SK-N-MC (cell line): ENCODE measurements around the gene SLC5A2.

Experiments
- EZH2 ChIP-seq: fragments of 200-600 bp; sonication (generic); IDR thresholded peaks from one replicate; pipeline ENCODE4 v1.6.1; 2017; ENCODE audit warnings: antibody characterized with exemption
- FOXP2 ChIP-seq: optimal IDR thresholded peaks from 2 replicates; pipeline ENCODE3; 2011; ENCODE audit warnings: mild to moderate bottlenecking, moderate library complexity; ENCODE audit not compliant: insufficient read depth; ENCODE audit errors: extremely low read length, control extremely low read depth
- POLR2AphosphoS5 ChIP-seq: IDR thresholded peaks from 2 replicates; pipeline ENCODE4 v1.6.1; 2012; ENCODE audit warnings: mild to moderate bottlenecking, low read depth, low read length, borderline replicate concordance

DNA sequence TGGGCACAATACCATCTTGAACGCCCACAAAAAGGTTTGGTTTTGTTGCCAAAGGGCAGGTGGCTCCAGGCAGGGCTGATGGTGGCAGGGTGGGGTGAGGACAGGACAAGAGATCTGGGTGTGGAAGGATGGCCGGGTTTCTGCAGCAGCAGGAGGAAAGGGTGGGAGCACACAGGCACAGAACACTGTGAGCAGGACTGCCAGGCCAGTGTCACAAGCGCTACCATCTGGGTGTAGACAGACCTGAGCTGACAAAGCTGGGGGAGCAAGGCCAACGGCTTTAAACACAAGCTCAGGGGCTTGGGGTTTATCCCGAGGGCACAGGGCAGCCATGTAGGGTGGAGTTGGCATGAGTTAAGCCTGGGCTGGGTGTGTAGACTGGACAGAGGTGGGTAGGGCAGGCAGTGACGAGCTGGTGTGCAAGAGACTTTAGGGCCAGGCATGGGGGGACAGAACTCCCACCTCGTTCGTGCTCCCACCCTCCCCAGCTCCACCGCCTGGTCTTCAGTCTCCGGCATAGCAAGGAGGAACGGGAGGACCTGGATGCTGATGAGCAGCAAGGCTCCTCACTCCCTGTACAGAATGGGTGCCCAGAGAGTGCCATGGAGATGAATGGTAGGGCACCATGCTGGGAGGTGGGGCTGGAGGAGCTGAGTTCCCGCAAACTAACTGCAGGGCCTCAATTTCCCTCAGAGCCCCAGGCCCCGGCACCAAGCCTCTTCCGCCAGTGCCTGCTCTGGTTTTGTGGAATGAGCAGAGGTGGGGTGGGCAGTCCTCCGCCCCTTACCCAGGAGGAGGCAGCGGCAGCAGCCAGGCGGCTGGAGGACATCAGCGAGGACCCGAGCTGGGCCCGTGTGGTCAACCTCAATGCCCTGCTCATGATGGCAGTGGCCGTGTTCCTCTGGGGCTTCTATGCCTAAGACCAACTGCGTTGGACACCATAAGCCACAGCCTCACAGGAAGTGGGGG, 7.0 kb downstream of the SLC5A2 start:
- no peak for TF ChIP-seq EZH2
- TF ChIP-seq POLR2AphosphoS5 = no peak
- TF ChIP-seq FOXP2 = no peak
